ENCODE measurements around the gene OR51B2. TPM values are rescaled to one million over a fixed set of nuclear protein-coding genes. Genes with fewer than 3 reads are reported as not detected.

Gene OR51B2
- total and polyA plus RNA-seq, 2 of the 13 experiments (the other 11 are each of a cell fraction or from before 2014, with no cell fraction given): not detected

DNA sequence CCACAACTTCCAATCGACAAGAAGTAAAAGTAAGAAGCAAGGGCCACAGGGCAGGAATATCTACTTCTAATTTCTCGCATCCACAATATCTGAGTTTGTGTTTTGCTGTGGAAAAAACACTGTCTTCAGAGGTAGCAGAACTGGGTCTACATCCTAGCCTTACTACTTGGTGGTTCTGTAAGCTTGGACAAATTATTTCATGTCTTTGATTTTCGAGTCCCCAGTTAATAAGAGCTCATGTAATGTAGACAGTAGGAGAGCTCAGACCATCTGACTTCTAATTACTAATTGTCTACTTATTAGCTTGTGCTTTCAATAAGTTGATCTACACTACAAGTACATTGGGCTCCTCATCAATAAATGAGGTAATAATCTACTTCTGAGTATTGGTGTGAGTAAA lies 41.0 kb downstream of the OR51B2 start:
- TF ChIP-seq, protein P1, sequence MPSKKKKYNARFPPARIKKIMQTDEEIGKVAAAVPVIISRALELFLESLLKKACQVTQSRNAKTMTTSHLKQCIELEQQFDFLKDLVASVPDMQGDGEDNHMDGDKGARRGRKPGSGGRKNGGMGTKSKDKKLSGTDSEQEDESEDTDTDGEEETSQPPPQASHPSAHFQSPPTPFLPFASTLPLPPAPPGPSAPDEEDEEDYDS (CRISPR knock-in tag; IDR thresholded peaks at IDR 0.05): no peak
- TF ChIP-seq ZNF747 (CRISPR knock-in tag; IDR thresholded peaks at IDR 0.05; ENCODE audit: borderline replicate concordance) (no peak), HOXA5 (CRISPR knock-in tag; IDR thresholded peaks at IDR 0.05) (no peak), ZNF883 (CRISPR knock-in tag; IDR thresholded peaks at IDR 0.05; ENCODE audit: not compliant biosample characterization) (no peak), ZBTB2 (CRISPR knock-in tag; IDR thresholded peaks at IDR 0.05; ENCODE audit: low read depth) (no peak), BCL6 (CRISPR knock-in tag; IDR thresholded peaks at IDR 0.05) (no peak), ZNF546 (CRISPR knock-in tag; conservative IDR thresholded peaks at IDR 0.05) (no peak), ARNT (IDR thresholded peaks at IDR 0.05) (no peak), MXI1 (IDR thresholded peaks at IDR 0.05; ENCODE audit: borderline replicate concordance, low read depth, low read length) (no peak)
- TF ChIP-seq, protein P2, sequence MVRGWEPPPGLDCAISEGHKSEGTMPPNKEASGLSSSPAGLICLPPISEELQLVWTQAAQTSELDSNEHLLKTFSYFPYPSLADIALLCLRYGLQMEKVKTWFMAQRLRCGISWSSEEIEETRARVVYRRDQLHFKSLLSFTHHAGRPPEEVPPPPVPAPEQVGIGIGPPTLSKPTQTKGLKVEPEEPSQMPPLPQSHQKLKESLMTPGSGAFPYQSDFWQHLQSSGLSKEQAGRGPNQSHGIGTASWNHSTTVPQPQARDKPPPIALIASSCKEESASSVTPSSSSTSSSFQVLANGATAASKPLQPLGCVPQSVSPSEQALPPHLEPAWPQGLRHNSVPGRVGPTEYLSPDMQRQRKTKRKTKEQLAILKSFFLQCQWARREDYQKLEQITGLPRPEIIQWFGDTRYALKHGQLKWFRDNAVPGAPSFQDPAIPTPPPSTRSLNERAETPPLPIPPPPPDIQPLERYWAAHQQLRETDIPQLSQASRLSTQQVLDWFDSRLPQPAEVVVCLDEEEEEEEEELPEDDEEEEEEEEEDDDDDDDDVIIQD (CRISPR knock-in tag; IDR thresholded peaks at IDR 0.05; ENCODE audit: low read depth): no peak
- TF ChIP-seq, protein P3, sequence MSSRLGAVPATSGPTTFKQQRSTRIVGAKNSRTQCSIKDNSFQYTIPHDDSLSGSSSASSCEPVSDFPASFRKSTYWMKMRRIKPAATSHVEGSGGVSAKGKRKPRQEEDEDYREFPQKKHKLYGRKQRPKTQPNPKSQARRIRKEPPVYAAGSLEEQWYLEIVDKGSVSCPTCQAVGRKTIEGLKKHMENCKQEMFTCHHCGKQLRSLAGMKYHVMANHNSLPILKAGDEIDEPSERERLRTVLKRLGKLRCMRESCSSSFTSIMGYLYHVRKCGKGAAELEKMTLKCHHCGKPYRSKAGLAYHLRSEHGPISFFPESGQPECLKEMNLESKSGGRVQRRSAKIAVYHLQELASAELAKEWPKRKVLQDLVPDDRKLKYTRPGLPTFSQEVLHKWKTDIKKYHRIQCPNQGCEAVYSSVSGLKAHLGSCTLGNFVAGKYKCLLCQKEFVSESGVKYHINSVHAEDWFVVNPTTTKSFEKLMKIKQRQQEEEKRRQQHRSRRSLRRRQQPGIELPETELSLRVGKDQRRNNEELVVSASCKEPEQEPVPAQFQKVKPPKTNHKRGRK (CRISPR knock-in tag; IDR thresholded peaks at IDR 0.05): no peak
- 5% methylated on average over 3 of the region's 3 CpGs for WGBS (ENCODE audit: low lambda C conversion rate)
- Histone ChIP-seq H3K4me2 (ENCODE audit: low read depth, low read length) (no peak overlapping the region), H3K36me3 (replicated peaks in 1 of 2; ENCODE audit: control insufficient read depth in 1 of 2, insufficient read depth in 2 of 2, low read length in 2 of 2) (no peaks in the 10 kb centered on the region), H3K27me3 (ENCODE audit: control insufficient read depth in 1 of 2, insufficient read depth in 2 of 2, low read length in 2 of 2) (no peaks in the 10 kb centered on the region), H2AFZ (ENCODE audit: low read length) (no peak overlapping the region), H3K9ac (ENCODE audit: insufficient read depth, low read depth, low read length) (no peak overlapping the region), H3K4me1 (ENCODE audit: insufficient read depth, low read length) (no peaks in the 10 kb centered on the region), H3K79me2 (ENCODE audit: insufficient read depth, low read length) (no peaks in the 10 kb centered on the region), H3K27ac (ENCODE audit: extremely low read length, insufficient read depth, low read length) (no peak overlapping the region), H4K20me1 (ENCODE audit: insufficient read depth, low read length) (no peaks in the 10 kb centered on the region), H3K4me3 (replicated peaks in 1 of 3; ENCODE audit: insufficient read depth in 1 of 3, low read depth in 2 of 3, low read length in 3 of 3) (no peak overlapping the region), H3K9me3 (ENCODE audit: low read length) (no peaks in the 10 kb centered on the region)
- CTCF ChIA-PET (ENCODE audit: low intra/inter-chr PET ratio, low total read pairs): no interaction called here
- ATAC-seq (no peak), DNase-seq (ENCODE audit: low spot score) (no peak), FAIRE-seq (no peak)
- intact Hi-C loops (cut with micrococcal nuclease; ENCODE audit: unreplicated experiment): no loop called here
- BruUV-seq (replicated peaks): no TSS peak
- in situ Hi-C loops (cut with HindIII; ENCODE audit: extremely low pct_ligation_motif_present, low pct_unique_long_range_greater_than_20kb): no loop called here
- POLR2A ChIA-PET: no interaction called here

All from HepG2 (cell line).